ENCODE results near the gene OPRD1.
"Not testable (repeated sequence)": the region's sequence is repeated elsewhere in the genome, so short reads cannot be mapped to it uniquely, and the experiment has no call there.

OPRD1 gene

GRCh38 chr1:28803051-28803450 is 8.9 kb upstream of the OPRD1 start:
- DNase-seq = no peak

GRCh38 chr1:28803662-28804061 is 8.3 kb upstream of the OPRD1 start:
- DNase-seq = no peak

- DNase-seq = no peak
Measured at GRCh38 chr1:28804071-28804470, 7.9 kb upstream of the OPRD1 start.

GRCh38 chr1:28807046-28807445 is 4.9 kb upstream of the OPRD1 start:
- no peak for DNase-seq

- DNase-seq = no peak
Measured at GRCh38 chr1:28807986-28808385, 4.0 kb upstream of the OPRD1 start.

- DNase-seq = no peak
Measured at GRCh38 chr1:28811369-28811765, 603 bp upstream of the OPRD1 start.

GRCh38 chr1:28812669-28813468 is 899 bp downstream of the OPRD1 start:
- DNase-seq = peak; percentile 75

- DNase-seq = no peak
Measured at GRCh38 chr1:28813931-28814465, 2.0 kb downstream of the OPRD1 start.

GRCh38 chr1:28815533-28816185 is 3.7 kb downstream of the OPRD1 start:
- DNase-seq = peak; percentile 85

- DNase-seq = no peak
Measured at GRCh38 chr1:28817133-28817532, 5.2 kb downstream of the OPRD1 start.

GRCh38 chr1:28819020-28819419 is 7.0 kb downstream of the OPRD1 start:
- DNase-seq = no peak

GRCh38 chr1:28822799-28823198 is 10.8 kb downstream of the OPRD1 start:
- DNase-seq = no peak

GRCh38 chr1:28824061-28824460 is 12.1 kb downstream of the OPRD1 start:
- not testable (repeated sequence) for DNase-seq

GRCh38 chr1:28828227-28828858 is 16.4 kb downstream of the OPRD1 start:
- DNase-seq = not testable (repeated sequence)

GRCh38 chr1:28830814-28831213 is 18.8 kb downstream of the OPRD1 start:
- peak; percentile 89 for DNase-seq

GRCh38 chr1:28832966-28833365 is 21.0 kb downstream of the OPRD1 start:
- DNase-seq = no peak

GRCh38 chr1:28833381-28833780 is 21.4 kb downstream of the OPRD1 start:
- no peak for DNase-seq

- DNase-seq = peak; percentile 96
Measured at GRCh38 chr1:28835237-28835650, 23.3 kb downstream of the OPRD1 start.

- DNase-seq = no peak
Measured at GRCh38 chr1:28836421-28836956, 24.5 kb downstream of the OPRD1 start.

- no peak for DNase-seq
Measured at GRCh38 chr1:28840928-28841544, 29.1 kb downstream of the OPRD1 start.

- no peak for DNase-seq
Measured at GRCh38 chr1:28845786-28846543, 34.0 kb downstream of the OPRD1 start.

GRCh38 chr1:28847207-28847606 is 35.2 kb downstream of the OPRD1 start:
- not testable (repeated sequence) for DNase-seq

Data from NCI-H524 treated with DMSO at 0.1 percent for 48 hours (cell line).